ENCODE measurements around the gene USP12.
"Not testable (repeated sequence)": the region's sequence is repeated elsewhere in the genome, so short reads cannot be mapped to it uniquely, and the experiment has no call there.

USP12 gene

DNA sequence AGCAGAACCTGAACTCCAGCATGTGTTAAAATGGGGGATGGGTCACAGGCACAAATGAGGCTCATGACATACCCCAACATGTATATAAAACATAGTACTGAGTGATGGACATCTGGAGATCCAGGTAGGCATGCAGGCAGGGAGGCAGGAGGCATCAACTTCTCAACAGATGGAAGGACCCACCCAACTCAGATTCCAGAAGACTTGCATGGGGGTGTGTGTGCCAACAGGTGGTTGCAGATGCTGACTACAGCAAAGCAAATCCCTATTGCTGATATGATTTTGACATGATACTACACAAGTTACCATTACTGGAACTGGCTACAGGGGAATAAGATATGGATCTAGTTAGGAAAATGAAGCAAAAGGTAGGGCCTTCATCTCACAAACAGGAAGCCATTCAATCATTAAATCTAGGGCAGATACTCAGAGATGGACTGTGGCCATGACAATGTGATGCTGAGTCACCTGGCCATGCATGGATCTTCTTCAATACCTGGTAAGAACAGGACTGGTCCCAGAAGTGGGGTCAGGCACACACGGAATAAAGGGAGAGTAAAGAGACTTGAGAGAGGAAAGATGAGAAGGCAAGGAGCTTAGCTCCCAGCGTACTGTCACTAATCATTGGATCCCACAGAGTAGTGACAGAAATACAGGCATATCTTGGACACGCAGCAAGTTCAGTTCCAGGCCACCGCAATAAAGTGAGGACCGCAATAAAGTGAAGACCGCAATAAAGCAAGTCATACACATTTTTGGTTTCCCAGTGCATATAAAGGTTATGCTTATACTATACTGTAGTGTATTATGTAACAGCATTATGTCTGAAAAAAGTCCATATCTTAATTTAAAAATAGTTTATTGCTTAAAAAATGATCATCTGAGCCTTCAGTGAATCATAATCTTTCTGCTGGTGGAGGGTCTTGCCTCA is 91.3 kb downstream of the USP12 start:
- no peak for DNase-seq

DNA sequence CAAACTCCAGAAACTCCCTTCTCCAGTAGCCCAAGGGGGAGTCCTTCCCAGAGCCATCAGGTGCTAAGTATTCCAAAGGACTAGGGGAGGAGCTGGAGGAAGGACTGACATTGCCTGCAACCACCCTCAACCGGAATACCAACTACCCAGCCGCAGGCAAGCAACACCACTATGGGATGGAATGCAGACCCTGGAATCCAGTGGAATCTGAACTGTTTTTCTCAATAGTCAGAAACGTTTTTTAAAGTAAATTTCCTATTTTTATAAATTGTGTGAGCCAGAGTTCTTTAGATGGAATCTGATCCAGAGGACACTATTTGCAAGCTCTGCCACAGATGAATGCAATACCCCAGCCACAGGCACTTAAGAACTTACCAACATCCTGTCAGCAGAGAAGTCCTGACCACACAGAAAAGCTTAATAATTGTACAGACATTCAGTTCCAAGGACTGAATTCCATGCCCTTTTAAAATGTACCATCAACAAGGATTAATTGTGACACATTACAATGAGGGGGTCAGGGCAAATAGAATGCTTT is 92.1 kb downstream of the USP12 start:
- no peak for DNase-seq

DNA sequence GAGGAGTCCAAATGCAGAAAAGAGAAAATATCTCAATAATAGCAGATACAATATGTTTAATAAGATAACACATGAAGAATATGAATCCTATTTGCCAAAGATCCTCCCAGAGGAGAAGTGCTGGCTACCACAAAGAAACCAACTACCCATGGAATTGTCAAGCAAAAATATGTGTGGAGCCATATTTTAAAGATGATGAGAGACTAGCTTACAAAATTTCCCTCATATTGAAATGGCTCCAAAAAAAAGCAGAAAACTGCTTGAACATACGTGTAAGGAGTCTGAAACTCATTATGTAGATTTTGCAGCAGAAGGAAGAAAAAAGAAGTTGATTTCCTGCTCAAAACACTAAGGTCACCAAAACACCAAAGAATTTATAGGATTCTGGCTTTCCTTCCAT is 94.2 kb downstream of the USP12 start:
- no peak for DNase-seq

DNA sequence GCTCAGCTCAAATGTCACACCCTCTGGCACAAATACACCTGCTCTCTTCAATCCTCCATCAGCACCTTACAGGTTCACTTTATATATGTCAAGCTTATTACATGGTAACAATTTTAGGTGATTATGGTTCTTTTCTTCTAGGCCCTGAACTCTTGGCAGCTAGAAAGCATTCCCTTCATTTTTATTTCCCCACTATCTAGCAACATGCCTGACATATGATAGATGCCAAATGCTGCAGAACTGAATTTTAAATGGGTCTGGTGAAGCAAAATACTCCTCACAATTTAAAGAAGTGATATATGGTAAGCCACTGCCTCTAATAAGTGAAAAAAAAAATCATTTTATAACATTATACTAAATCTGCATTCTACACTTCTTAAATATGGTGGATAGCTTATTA is 95.2 kb downstream of the USP12 start:
- DNase-seq: no peak

DNA sequence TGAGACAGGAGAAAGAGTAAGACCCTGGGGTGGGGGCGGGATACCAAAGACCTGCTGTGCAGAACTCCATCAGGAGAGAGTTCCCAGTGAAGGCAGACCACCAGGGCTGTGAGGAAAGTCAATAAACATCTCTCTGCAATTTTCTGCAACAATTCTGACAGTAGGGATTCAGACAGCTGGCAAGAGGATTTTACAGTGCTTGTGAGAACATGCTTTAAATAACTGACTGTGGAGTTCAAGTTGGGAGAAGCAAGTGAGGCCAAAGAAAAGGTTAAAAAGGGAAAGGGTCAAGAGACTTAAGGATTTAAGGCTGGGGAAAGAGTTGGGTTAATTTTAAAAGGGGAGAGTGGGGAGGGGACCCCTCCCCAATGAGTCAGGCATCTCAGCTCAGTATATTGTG is 98.4 kb downstream of the USP12 start:
- no peak for DNase-seq

DNA sequence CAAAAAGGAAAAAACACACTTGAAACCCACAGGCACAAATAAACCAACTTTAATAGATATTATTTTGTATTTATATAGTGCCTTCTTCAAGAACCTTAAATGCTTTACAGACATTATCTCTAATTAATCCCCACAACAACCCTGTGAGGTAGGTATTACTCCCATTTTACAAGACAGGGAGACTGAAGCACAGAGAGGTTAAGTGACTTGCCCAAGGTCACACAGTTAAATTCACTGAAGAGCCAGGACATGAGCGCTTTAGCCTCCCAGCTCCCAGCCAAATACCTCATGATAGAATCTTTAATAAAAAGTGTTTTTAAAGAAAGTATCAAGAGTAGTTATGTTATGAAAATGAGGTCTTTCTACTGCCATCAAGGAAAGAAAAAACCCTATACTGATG is 105.5 kb downstream of the USP12 start:
- not testable (repeated sequence) for DNase-seq

DNA sequence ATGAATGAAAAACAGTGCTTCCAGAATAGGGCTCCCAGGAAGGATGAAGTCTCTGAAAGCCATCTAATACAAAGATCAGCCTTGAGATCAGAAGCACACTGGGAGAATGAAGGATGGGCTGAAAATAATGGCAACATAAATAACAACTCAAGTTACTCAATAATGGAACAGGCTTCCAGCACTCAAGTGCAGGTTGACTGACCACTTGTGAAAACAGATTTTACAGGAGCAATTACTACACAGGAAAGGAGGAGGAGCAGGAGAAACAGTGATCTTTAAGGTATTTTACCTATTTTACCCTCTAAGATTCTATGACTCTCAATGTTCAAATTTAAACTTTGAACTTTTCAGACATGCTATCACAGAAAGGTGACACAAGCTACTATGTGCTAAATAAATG is 106.0 kb downstream of the USP12 start:
- no peak for DNase-seq

DNA sequence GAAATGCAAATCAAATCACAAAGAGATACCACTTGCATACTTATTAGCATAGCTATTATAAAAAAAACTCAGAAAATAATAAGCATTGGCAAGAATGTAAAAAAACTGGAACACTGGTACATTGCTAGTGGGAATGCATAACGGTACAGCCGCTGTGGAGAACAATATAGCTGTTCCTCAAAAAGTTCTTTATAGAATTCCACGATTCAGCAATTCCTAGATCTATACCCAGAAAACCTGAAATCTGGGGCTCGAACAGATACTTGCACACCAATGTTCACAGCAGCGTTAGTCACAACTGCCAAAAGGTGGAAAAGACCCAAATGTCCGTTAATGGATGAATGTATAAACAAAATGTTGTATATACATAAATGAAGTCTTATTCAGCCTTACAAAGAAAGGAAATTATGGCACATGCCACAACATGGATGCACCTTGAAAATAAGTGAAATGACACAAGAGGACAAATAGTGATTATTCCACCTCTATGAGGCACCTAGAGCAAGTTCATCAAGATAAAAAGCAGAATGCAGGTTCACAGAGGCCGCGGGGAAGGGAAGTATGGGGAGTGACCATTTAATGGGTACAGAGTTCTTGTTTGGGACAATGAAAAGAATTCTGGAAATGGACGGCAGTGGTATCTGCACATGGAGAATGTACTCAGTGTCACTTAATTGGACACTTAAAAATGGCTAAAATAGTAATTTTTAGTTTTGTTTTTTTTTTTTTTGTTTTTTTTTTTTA is 107.2 kb downstream of the USP12 start:
- no peak for DNase-seq

DNA sequence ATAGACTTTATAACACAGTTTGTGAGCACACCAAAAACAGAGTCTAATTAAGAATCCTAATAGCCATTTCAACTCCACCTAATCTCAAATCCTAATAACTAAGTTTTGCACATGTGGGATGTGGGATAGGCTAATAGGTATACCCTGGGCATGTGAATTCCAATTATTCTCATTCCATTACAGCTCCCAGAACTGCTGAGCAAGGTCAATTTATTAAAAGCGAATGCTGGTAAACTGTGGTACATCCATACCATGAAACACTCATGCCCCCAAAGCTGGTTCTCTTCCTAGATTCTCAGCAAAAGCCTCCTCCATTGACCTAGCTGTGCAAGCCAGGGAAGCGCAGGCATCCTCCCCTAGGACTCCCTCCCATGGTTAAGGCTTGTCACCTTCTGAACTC is 113.8 kb downstream of the USP12 start:
- no peak for DNase-seq

DNA sequence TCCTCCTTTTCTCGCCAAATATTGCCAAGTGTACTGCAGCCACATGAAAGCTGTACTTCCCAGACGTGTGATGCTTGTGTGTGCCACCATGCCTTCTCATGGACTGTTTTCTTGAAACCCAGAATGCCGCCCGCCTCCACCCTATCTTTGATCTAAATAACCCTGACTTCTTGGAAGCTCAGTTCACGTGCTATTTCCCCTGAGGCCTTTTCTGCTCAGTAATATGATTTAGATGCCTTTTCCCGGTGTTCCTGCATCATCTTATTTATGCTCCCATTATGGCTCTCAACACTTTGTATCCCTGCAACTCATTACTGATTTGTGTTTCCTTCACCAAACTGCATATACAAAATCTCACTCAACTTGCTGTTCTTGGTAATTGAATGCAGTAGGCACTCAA is 116.1 kb downstream of the USP12 start:
- no peak for DNase-seq

DNA sequence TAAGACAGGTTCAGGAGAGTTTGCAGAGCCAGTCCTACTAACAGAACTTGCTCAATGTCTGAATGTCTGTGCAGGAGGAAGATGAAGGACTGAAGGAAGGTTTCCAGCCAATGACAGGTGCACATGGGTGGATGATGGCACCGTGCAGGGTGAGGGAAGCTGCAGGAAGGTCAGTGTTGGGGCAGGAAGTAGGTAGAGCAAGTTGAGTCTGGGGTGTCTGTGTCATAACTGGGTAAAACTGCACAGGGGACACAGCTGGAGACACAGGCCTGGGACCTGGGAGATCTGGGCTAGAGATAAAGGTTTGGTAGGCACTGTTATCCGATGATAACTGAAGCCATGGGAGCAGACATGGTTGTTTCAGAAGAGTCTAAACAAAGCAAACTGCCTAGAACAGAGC is 116.9 kb downstream of the USP12 start:
- DNase-seq: no peak

DNA sequence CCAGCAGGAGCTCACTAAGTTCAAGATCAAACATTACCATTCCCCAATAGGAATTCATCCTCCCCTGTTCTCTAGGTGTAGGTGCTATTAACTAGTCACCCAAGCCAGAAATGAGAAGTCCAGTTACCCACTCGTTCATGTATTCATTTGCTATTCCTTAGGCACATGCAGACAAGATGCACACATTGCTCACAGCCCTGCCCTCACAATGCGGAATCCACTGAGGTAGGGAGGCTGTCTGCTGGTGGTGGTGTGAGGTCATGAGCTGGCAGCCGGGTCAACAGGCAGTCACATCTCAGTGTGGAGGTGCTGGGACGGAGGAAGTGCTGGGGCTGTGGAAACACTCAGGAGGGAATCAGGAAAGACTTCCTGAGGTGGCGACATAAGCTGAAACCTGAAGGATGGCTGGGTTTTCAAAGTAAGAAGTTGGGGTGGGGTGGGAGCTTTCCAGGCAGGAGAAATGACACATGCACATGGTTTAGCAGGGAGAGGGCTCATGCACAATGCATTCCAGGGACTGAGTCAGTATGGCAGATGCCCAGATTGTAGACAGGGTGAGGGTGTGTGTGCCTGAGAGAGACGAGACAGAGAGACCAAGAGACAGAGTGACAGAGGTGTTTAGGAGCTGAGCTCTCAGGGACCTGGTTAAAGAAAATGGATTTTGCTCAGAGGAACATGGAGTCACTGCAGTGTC is 117.6 kb downstream of the USP12 start:
- no peak for DNase-seq

DNA sequence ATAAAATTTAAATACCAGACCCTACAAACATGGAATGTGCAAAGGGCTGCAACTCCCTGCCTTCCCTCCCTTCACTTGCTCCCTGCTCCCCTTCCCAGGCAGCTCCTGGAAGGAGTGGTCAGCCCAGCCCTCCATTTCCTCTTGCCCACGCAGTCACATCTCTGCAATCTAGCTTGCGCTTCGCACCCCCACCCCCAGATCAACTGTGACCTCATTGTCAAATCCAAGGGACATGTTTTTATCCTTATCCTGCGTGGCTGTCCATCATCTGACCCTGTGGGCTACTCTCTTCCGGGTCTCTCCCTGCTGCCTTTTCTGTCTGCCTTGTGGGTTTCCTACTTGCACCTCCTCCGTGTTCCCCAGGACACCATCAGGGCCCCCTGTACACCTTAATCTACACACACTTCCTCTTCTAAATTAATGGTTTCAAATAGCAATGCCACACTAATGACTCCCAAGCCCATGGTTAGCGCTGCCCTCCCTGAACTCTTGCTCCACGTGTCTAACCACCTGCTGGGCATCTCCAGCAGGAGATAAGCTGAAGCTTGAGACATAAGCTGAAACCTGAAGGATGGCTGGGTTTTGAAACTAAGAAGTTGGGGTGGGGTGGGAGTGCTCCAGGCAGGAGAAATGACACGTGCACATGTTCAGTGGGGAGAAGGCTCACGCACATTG is 118.3 kb downstream of the USP12 start:
- DNase-seq: no peak

DNA sequence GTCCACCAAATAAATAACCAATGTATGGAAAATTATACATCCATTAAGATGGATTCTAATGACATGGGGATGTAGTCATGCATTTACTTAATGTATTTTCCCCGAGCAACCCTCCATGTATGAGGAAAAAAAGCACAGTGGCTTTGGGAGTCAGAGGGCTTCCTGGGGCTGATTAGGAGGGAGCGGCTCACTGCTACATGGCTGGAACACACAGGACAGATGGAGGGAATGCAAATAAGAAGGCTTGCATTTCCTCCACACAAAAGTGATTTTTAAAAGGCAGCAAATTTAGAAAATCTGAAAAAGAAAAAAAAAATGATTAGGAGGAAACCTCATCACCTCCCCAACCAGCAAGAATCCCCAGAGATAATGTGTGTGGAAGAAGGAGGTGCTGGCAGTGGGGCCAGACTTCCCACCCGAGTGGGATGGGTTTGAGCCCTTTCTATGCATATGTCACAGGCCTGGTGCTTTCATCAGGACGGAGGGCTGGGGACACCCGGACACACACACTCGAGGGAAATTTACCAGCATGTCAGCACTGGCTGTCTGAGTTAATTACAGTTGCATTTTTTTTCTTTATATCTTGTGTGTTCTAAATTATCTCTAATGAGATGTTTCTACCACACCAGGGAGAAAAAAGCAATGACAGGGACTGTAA is 118.9 kb downstream of the USP12 start:
- DNase-seq: no peak

DNA sequence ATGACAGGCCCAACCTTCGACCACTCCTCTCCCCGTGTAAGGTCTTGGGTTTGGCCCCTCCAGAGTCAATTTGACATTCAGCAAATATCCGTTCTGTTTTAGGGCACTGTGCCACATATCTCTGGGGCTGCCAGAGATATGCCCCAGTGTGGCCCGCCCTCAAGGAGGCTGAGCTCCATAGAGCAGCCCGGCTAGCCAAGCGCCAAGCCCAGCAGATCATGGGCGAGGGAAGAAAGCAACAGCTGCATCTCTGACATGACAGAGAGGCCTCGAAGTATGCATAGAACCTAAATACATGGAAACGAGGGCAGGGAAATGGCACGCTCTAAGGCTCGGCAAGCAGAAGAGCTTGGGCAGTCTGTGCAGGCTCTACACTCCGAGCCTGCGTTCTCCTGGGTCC is 124.5 kb downstream of the USP12 start:
- no peak for DNase-seq

DNA sequence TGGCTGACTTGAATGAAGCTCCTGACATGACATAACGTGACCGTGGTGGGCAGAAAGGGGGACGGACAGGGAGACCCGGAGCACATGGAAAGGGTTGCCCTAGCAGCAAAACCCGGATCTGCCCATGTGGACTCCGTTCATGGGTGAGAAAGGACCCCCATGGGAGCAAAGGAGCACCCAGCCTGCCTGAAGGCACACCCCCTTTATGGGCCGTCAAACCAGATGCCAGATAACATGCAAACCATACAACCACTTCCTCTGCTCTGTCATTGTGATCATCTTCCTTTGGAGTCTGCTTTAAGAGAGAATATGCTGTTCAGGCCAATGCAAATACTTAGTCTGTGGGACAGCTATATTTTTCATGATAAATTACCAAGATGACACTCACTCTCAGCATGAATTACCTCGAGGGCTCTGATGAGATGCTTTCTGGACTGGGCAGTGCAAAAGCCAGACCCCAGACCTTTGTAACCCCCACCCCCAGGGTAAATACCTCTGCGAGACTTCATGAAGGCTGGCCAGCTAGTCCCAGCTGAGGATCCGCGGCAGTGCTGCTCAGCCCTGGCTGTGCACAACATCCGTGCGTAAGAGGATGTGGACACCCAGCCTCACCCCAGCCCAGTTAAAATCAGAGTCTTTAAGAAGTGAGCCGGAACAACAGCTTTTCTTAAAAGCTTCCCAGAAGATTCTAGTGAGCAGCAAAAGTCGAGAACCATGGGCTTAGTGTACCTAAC is 126.6 kb downstream of the USP12 start:
- no peak for DNase-seq

DNA sequence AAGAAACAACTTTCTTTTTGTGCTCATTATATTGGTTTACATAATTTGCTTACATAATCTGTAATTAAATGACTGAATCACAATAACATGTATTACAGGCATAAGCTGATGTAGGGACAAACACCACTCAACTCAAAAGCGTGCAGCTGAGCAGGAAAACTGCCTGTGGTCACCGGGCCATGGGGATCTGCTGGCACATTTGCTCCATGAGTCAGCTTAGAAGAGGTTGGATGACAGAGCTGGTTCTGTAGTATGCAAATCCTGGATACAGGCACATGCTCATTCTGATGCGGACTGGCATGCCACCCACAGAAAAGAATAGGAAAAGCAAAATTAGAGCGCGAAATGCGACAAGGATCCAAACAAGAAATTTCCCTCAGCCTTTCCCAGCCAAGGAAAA is 128.6 kb downstream of the USP12 start:
- DNase-seq: peak in 48 of 56 donors; percentile 14 to 81 (median 52)

DNA sequence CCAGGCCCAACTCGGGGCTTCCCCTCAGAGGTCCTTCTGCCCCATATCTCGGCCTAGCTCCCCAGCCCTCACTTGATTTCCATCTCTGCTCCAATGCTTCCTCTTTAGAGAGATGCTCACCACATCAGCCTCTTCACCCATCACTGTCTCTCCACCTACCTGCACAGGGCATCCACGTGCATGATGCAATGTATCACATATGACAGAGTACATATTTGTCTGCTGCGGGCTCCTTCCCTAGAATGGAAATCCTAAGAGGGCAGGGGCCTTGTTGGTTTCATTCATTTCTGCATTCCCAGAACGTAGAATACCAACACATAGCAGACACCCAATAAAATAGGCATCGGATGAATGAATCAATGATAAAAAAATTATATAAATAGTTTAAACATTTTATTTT is 130.3 kb downstream of the USP12 start:
- DNase-seq: no peak

DNA sequence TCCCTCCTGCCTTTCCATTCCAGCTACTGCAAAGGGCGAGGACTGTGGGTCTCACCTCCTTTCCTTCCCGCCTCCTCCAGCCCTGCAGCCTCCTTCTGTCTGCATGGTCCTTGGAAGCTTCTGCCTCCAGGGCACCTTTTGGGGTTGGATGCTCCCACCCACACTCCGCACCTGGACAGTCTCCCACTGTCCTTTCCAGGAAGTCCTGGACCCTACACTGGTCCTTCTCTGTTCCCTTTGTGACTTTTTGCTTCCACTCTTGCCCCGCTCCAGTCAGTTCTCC is 130.8 kb downstream of the USP12 start:
- DNase-seq: no peak

DNA sequence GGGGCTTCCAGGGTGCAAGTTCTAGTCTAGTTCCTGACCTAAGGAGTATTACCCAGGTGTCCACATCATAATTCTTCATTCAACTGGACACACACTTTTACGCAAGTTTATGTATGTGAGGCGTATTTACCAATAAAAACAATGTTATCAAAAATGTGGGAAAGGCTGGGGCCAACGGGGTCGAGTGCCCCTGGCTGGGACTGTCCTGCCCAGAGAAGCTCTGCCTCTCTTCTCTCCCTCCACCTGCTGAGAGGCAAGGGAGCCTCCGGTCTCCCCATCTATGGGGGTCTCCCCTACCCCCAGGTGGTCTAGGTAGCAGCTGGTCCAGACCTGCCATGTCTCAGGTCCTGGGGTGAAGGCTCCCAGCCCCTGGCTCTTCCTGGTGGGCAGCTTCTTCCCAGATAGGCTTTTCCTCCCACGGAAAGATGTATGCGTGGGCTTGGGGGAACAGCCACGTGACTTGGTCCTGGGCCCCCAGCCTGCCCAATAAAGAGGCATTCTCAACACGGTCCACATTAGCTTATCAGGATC is 132.4 kb downstream of the USP12 start:
- DNase-seq: no peak
